Endothelial cell of umbilical vein (primary cell): ENCODE measurements around the gene SAPCD2. TPM values are rescaled to one million over a fixed set of nuclear protein-coding genes. Genes with fewer than 3 reads are reported as not detected.
A peak's percentile ranks its signal among the peaks of the same experiment; 100 is the strongest.

ENCODE experiments used
- BruUV-seq: library from RNA; stranded (reverse); fragments of 400-500 nt; replicated peaks from 2 replicates; lab custom pipeline; 2021; lab: Mats Ljungman, UMichigan
- CTCF ChIA-PET: fragments of 300-600, 350-600 bp; sonication (Branson Sonifier 250); formaldehyde crosslinking; loops from one replicate; lab custom pipeline; 2021; ENCODE audit warnings: antibody characterized with exemption, inconsistent platforms; lab: Charles Lee
- POLR2A ChIA-PET: fragments of 300-600, 350-600 bp; sonication (Branson Sonifier 250); formaldehyde crosslinking; loops from one replicate; lab custom pipeline; 2021; ENCODE audit warnings: antibody characterized with exemption, inconsistent platforms; lab: Charles Lee
- DNase-seq: peaks from one replicate; pipeline ENCODE4 v3.0.0-alpha.2; 2011; ENCODE audit warnings: low read depth, low spot score
- FAIRE-seq: peaks from 2 replicates; lab custom pipeline; 2011; peaks lifted over from hg19 to GRCh38; lab: Jason Lieb, UNC
- H2AFZ ChIP-seq: 2 replicates; pipeline ENCODE4 v1.6.0; 2012; ENCODE audit warnings: low read depth, low read length, control low read depth, inconsistent platforms
- H3K27ac ChIP-seq: 2 replicates; pipeline ENCODE4 v1.5.1; 2011; ENCODE audit warnings: low read depth, mild to moderate bottlenecking, control low read depth, low read length, moderate library complexity; ENCODE audit not compliant: insufficient read depth
- H3K27me3 ChIP-seq, 2 experiments: 2 replicates each; pipeline versions ENCODE4 v1.6.0 to v1.6.1; 2011; ENCODE audit warnings: low read length in 2 of 2, mixed read lengths in 1 of 2; ENCODE audit not compliant: control insufficient read depth in 2 of 2, insufficient read depth in 2 of 2
- H3K36me3 ChIP-seq, 2 experiments: 2 replicates in 1 of 2; 3 replicates in 1 of 2; pipeline ENCODE4 v1.5.1; 2011; ENCODE audit warnings: low read length in 2 of 2, mild to moderate bottlenecking in 1 of 2, moderate library complexity in 1 of 2; ENCODE audit not compliant: control insufficient read depth in 2 of 2, insufficient read depth in 2 of 2; ENCODE audit errors: extremely low read depth in 1 of 2
- H3K4me1 ChIP-seq: 3 replicates; pipeline ENCODE4 v1.5.1; 2011; ENCODE audit warnings: mild to moderate bottlenecking, low read length; ENCODE audit not compliant: control insufficient read depth, insufficient read depth; ENCODE audit errors: extremely low read depth
- H3K4me2 ChIP-seq: 2 replicates; pipeline ENCODE4 v1.6.1; 2011; ENCODE audit warnings: low read length, control low read depth, mixed read lengths; ENCODE audit not compliant: insufficient read depth
- H3K4me3 ChIP-seq, 3 experiments: fragments of 200-600 bp in 1 of 3; sonication (generic), shearing (Covaris generic) in 1 of 3; replicated peaks in 1 of 3; 2 replicates each; pipeline ENCODE4 v1.5.1; 2011 to 2016; ENCODE audit warnings: control low read depth in 3 of 3, low read length in 3 of 3, mild to moderate bottlenecking in 2 of 3, inconsistent platforms in 1 of 3, low read depth in 1 of 3, moderate library complexity in 1 of 3; ENCODE audit not compliant: insufficient read depth in 1 of 3
- H3K79me2 ChIP-seq: 2 replicates; pipeline ENCODE4 v1.6.0; 2012; ENCODE audit warnings: low read length, inconsistent platforms; ENCODE audit not compliant: control insufficient read depth, insufficient read depth
- H3K9ac ChIP-seq: replicated peaks from 2 replicates; pipeline ENCODE3; 2011; ENCODE audit warnings: low read length, control low read depth; ENCODE audit not compliant: insufficient read depth; ENCODE audit errors: extremely low read depth
- H3K9me1 ChIP-seq: replicated peaks from 3 replicates; pipeline ENCODE4 v1.6.0; 2011; ENCODE audit warnings: mild to moderate bottlenecking, low read length; ENCODE audit not compliant: control insufficient read depth, insufficient read depth; ENCODE audit errors: extremely low read depth
- H3K9me3 ChIP-seq: replicated peaks from 2 replicates; pipeline ENCODE4 v1.5.1; 2012; ENCODE audit warnings: low read length, inconsistent platforms; ENCODE audit not compliant: control insufficient read depth, insufficient read depth
- H4K20me1 ChIP-seq: replicated peaks from 2 replicates; pipeline ENCODE3; 2011; ENCODE audit warnings: mild to moderate bottlenecking, low read length; ENCODE audit not compliant: control insufficient read depth, insufficient read depth; ENCODE audit errors: extremely low read depth
- CTCF ChIP-seq, 2 donors: IDR thresholded peaks; 1 replicate in 1 of 2; 2 replicates in 1 of 2; pipeline ENCODE4 v1.5.1; 2011; ENCODE audit warnings: low read length in 2 of 2, mild to moderate bottlenecking in 2 of 2, moderate library complexity in 2 of 2, control low read depth in 1 of 2, inconsistent platforms in 1 of 2, low read depth in 1 of 2; ENCODE audit not compliant: insufficient read depth in 1 of 2; ENCODE audit errors: extremely low read depth in 1 of 2
- EZH2 ChIP-seq: IDR thresholded peaks from 2 replicates; pipeline ENCODE4 v1.6.1; 2012; ENCODE audit warnings: borderline replicate concordance, low read depth, mild to moderate bottlenecking, moderate library complexity, low read length, inconsistent platforms; ENCODE audit not compliant: severe bottlenecking
- GATA2 ChIP-seq: IDR thresholded peaks from 2 replicates; pipeline ENCODE4 v1.7.0; 2011; ENCODE audit warnings: low read depth, mild to moderate bottlenecking, moderate library complexity, mixed read lengths, low read length; ENCODE audit not compliant: insufficient read length, insufficient read depth
- JUN ChIP-seq: IDR thresholded peaks from 2 replicates; pipeline ENCODE4 v1.6.1; 2011; ENCODE audit warnings: borderline replicate concordance, low read depth; ENCODE audit not compliant: insufficient read length, insufficient read depth
- MAX ChIP-seq: IDR thresholded peaks from 2 replicates; pipeline ENCODE4 v1.6.1; 2011; ENCODE audit not compliant: insufficient read depth, insufficient read length
- MYC ChIP-seq: IDR thresholded peaks from one replicate; pipeline ENCODE4 v1.6.1; 2011; ENCODE audit warnings: mild to moderate bottlenecking, low read depth, low read length
- POLR2A ChIP-seq: IDR thresholded peaks from 2 replicates; pipeline ENCODE4 v1.6.1; 2012; ENCODE audit warnings: low read depth, mild to moderate bottlenecking, control low read depth, low read length
- POLR2AphosphoS5 ChIP-seq: IDR thresholded peaks from 2 replicates; pipeline ENCODE4 v1.6.1; 2012; ENCODE audit warnings: low read depth, mild to moderate bottlenecking, control low read depth, low read length, moderate library complexity; ENCODE audit not compliant: insufficient read depth
- dilution Hi-C: fragments of 300-500 bp; cut with MboI; formaldehyde crosslinking; loops from one replicate; pipeline ENCODE4 v1.15.0; 2019; ENCODE audit warnings: low sequenced_read_pairs; ENCODE audit not compliant: extremely low pct_ligation_motif_present
- intact Hi-C: fragments of 100-400 bp; cut with micrococcal nuclease; formaldehyde crosslinking; loops from one replicate; pipeline ENCODE4 v1.10.0; 2022
- polyA plus RNA-seq, 4 experiments: library from polyadenylated mRNA; depleted of rRNA in 3 of 4; stranded (reverse) in 3 of 4; unstranded in 1 of 4; fragments of >200 nt; gene quantifications; 2 replicates each; pipeline versions ENCODE4 v1.2.1 to v1.2.3, GENCODE V29; 2011 to 2012; ENCODE audit warnings: missing spikeins in 1 of 4
- total RNA-seq: library from RNA; stranded (reverse); gene quantifications from 2 replicates; pipeline ENCODE4 v1.2.3, GENCODE V29; 2021

SAPCD2 gene
- total and polyA plus RNA-seq, 2 donors (not counting 3 experiments of a cell fraction or from before 2014, with no cell fraction given) = 11.5 to 27.8 TPM

- H3K79me2 ChIP-seq = no peaks in the 10 kb centered on the region
- peak within 1 kb of the TSS; percentile 80 for H2AFZ ChIP-seq
- peaks cover 4% of the 10 kb centered on the region for H3K4me1 ChIP-seq
- H3K27me3 ChIP-seq = no peaks in the 10 kb centered on the region
- peak; percentile 33 for DNase-seq
- intact Hi-C loops = loop anchor here (2.0 to 5.0 kb wide), 2 partner anchors 28 to 62 kb away; partner anchors contain the start of gene MAN1B1
- ChIA-PET CTCF (interaction anchor here (1.3 to 5.4 kb wide), 4 partner anchors 15 to 126 kb away, joined by 3 to 26 read pairs (median 4); partner anchors contain the start of genes RNF224 and TUBB4B), POLR2A (interaction anchor here (0.8 to 1.3 kb wide), 3 partner anchors 15 to 126 kb away, joined by 3 to 4 read pairs (median 3); partner anchors contain the start of gene TUBB4B)
- H3K4me3 ChIP-seq = peak within 1 kb of the TSS; percentile 32 to 61 (median 53)
- no TSS peak for BruUV-seq
- H3K27ac ChIP-seq = no peak within 1 kb of the TSS
- H3K9ac ChIP-seq = no peak within 1 kb of the TSS
- H3K36me3 ChIP-seq = peaks cover 0 to 13% of the 10 kb centered on the region in 2 experiments
- dilution Hi-C loops = no loop called here
- no peaks in the 10 kb centered on the region for H3K9me1 ChIP-seq
- H4K20me1 ChIP-seq = no peaks in the 10 kb centered on the region
- FAIRE-seq = no peak
- TF ChIP-seq POLR2A (peak; percentile 35), MAX (peak; percentile 78), POLR2AphosphoS5 (peak; percentile 68), EZH2 (no peak), GATA2 (no peak), MYC (no peak), JUN (no peak), CTCF (IDR thresholded peaks at IDR 0.05; ENCODE audit: extremely low read depth in 1 of 2, insufficient read depth in 1 of 2, low read depth in 1 of 2, low read length in 2 of 2) (no peak)
- no peak within 1 kb of the TSS for H3K4me2 ChIP-seq
- no peaks in the 10 kb centered on the region for H3K9me3 ChIP-seq
These were observed 44.4 kb upstream of the SAPCD2 start, which contains the start of gene DPP7 for GRCh38 chr9:137114613-137115393. DPP7 (minus strand) TSS chr9:137114733; CDS start chr9:137114713, 20 bp downstream.
